H1 (cell line): Measurements from ENCODE around the gene SMG9. TPM values are rescaled to one million over a fixed set of nuclear protein-coding genes. Genes with fewer than 3 reads are reported as not detected.

Source experiments
- CTCF ChIA-PET: fragments of 300-600 bp; sonication (Branson Sonifier 250); formaldehyde crosslinking; loops from one replicate; lab custom pipeline; 2021; ENCODE audit not compliant: partially characterized antibody; lab: Charles Lee
- POLR2A ChIA-PET: fragments of 300-600 bp; sonication (Branson Sonifier 250); formaldehyde crosslinking; loops from one replicate; lab custom pipeline; 2021; ENCODE audit warnings: inconsistent platforms; ENCODE audit not compliant: partially characterized antibody; lab: Charles Lee
- DNase-seq, 2 experiments: peaks; one replicate each; pipeline versions ENCODE4 v3.0.0 to v3.0.0-alpha.2; 2010 to 2022; ENCODE audit warnings: low spot score in 2 of 2, low read depth in 1 of 2, mixed read lengths in 1 of 2
- FAIRE-seq: peaks from 2 replicates; lab custom pipeline; 2011; peaks lifted over from hg19 to GRCh38; lab: Jason Lieb, UNC
- H2AFZ ChIP-seq: 2 replicates; pipeline ENCODE4 v1.8.1; 2012; ENCODE audit warnings: low read length, inconsistent platforms
- H2AK5ac ChIP-seq: 2 replicates; pipeline ENCODE4 v1.6.1; 2013; ENCODE audit warnings: low read depth, low read length
- H2BK120ac ChIP-seq: replicated peaks from 2 replicates; pipeline ENCODE3; 2013; ENCODE audit warnings: low read depth, low read length, inconsistent platforms
- H2BK12ac ChIP-seq: 2 replicates; pipeline ENCODE4 v1.6.1; 2013; ENCODE audit warnings: low read depth, low read length
- H2BK15ac ChIP-seq: 2 replicates; pipeline ENCODE4 v1.6.1; 2013; ENCODE audit warnings: low read length
- H2BK20ac ChIP-seq: 2 replicates; pipeline ENCODE4 v1.6.1; 2013; ENCODE audit warnings: low read length
- H2BK5ac ChIP-seq: 2 replicates; pipeline ENCODE4 v1.6.1; 2013; ENCODE audit warnings: low read depth, low read length
- H3K14ac ChIP-seq: 2 replicates; pipeline ENCODE4 v1.6.1; 2013; ENCODE audit warnings: inconsistent platforms; ENCODE audit not compliant: insufficient read length
- H3K18ac ChIP-seq: 2 replicates; pipeline ENCODE4 v1.6.1; 2013; ENCODE audit warnings: low read length; ENCODE audit errors: extremely low read depth
- H3K23ac ChIP-seq: 2 replicates; pipeline ENCODE4 v1.6.1; 2013; ENCODE audit warnings: inconsistent platforms; ENCODE audit not compliant: insufficient read length
- H3K23me2 ChIP-seq: 2 replicates; pipeline ENCODE4 v1.6.1; 2013; ENCODE audit warnings: low read depth, low read length
- H3K27ac ChIP-seq: 2 replicates; pipeline ENCODE4 v1.6.1; 2011; ENCODE audit warnings: low read depth, low read length, inconsistent platforms
- H3K27me3 ChIP-seq, 4 experiments: replicated peaks in 1 of 4; 1 replicate in 1 of 4; 2 replicates in 3 of 4; pipeline versions ENCODE4 v1.6.1 to v1.8.1; 2011 to 2013; ENCODE audit warnings: low read length in 3 of 4, mild to moderate bottlenecking in 3 of 4, inconsistent platforms in 2 of 4, mixed read lengths in 2 of 4, moderate library complexity in 1 of 4; ENCODE audit not compliant: control insufficient read depth in 3 of 4, insufficient read depth in 3 of 4; ENCODE audit errors: extremely low read depth in 1 of 4
- H3K36me3 ChIP-seq, 4 experiments: 2 replicates each; pipeline versions ENCODE4 v1.6.1 to v1.8.1; 2011 to 2013; ENCODE audit warnings: mild to moderate bottlenecking in 4 of 4, low read length in 3 of 4, moderate library complexity in 2 of 4, control low read depth in 1 of 4, inconsistent platforms in 1 of 4; ENCODE audit not compliant: insufficient read depth in 4 of 4, control insufficient read depth in 2 of 4
- H3K4ac ChIP-seq: replicated peaks from 2 replicates; pipeline ENCODE3; 2013; ENCODE audit warnings: low read length, low read depth, mixed read lengths, inconsistent platforms; ENCODE audit not compliant: insufficient read length
- H3K4me1 ChIP-seq, 4 experiments: replicated peaks in 1 of 4; 1 replicate in 1 of 4; 2 replicates in 3 of 4; pipeline versions ENCODE4 v1.6.1 to v1.8.1; 2011 to 2013; ENCODE audit warnings: low read length in 3 of 4, inconsistent platforms in 2 of 4, mixed read lengths in 1 of 4; ENCODE audit not compliant: insufficient read depth in 4 of 4, control insufficient read depth in 3 of 4
- H3K4me2 ChIP-seq, 2 experiments: 2 replicates each; pipeline versions ENCODE4 v1.6.1 to v1.8.1; 2011 to 2013; ENCODE audit warnings: low read depth in 2 of 2, low read length in 2 of 2, control low read depth in 1 of 2, inconsistent platforms in 1 of 2, mild to moderate bottlenecking in 1 of 2; ENCODE audit not compliant: insufficient read depth in 1 of 2
- H3K4me3 ChIP-seq, 4 experiments: fragments of 200-600, 300-600 bp in 1 of 4; sonication (generic), shearing (Covaris generic), sonication (Bioruptor Twin) in 1 of 4; 2 replicates each; pipeline versions ENCODE4 v1.5.1 to v1.8.1; 2011 to 2016; ENCODE audit warnings: low read length in 4 of 4, low read depth in 3 of 4, control low read depth in 2 of 4, inconsistent platforms in 2 of 4, mild to moderate bottlenecking in 2 of 4, mixed read lengths in 1 of 4, moderate library complexity in 1 of 4; ENCODE audit not compliant: insufficient read depth in 2 of 4; ENCODE audit errors: extremely low read depth in 1 of 4
- H3K56ac ChIP-seq: replicated peaks from 2 replicates; pipeline ENCODE3; 2013; ENCODE audit warnings: low read depth, mild to moderate bottlenecking, mixed read lengths, low read length, inconsistent platforms; ENCODE audit not compliant: insufficient read length
- H3K79me1 ChIP-seq: 2 replicates; pipeline ENCODE4 v1.6.1; 2013; ENCODE audit warnings: low read depth, low read length, control low read depth
- H3K79me2 ChIP-seq, 2 experiments: 2 replicates each; pipeline versions ENCODE4 v1.6.1 to v1.8.1; 2012 to 2013; ENCODE audit warnings: low read length in 2 of 2, mild to moderate bottlenecking in 2 of 2, inconsistent platforms in 1 of 2; ENCODE audit not compliant: insufficient read depth in 2 of 2, control insufficient read depth in 1 of 2
- H3K9ac ChIP-seq, 4 experiments: replicated peaks in 1 of 4; 1 replicate in 1 of 4; 2 replicates in 3 of 4; pipeline versions ENCODE4 v1.6.1 to v1.8.1; 2011 to 2013; ENCODE audit warnings: low read depth in 3 of 4, low read length in 3 of 4, control low read depth in 2 of 4, mild to moderate bottlenecking in 2 of 4, moderate library complexity in 2 of 4, inconsistent platforms in 1 of 4; ENCODE audit errors: extremely low read depth in 1 of 4
- H3K9me3 ChIP-seq, 2 experiments: 2 replicates each; pipeline versions ENCODE4 v1.6.1 to v1.8.1; 2012 to 2013; ENCODE audit warnings: mild to moderate bottlenecking in 2 of 2, moderate library complexity in 2 of 2, control low read depth in 1 of 2, inconsistent platforms in 1 of 2, low read depth in 1 of 2, low read length in 1 of 2, mixed read lengths in 1 of 2; ENCODE audit not compliant: insufficient read depth in 2 of 2
- H4K20me1 ChIP-seq, 2 experiments: replicated peaks in 1 of 2; 2 replicates each; pipeline versions ENCODE3 to v1.8.1; 2011 to 2013; ENCODE audit warnings: inconsistent platforms in 2 of 2, low read length in 2 of 2, mild to moderate bottlenecking in 1 of 2; ENCODE audit not compliant: insufficient read depth in 2 of 2, control insufficient read depth in 1 of 2
- H4K5ac ChIP-seq: 2 replicates; pipeline ENCODE4 v1.6.1; 2013; ENCODE audit warnings: low read length, low read depth, mixed read lengths, inconsistent platforms; ENCODE audit not compliant: insufficient read length
- H4K8ac ChIP-seq: 2 replicates; pipeline ENCODE4 v1.8.0; 2013; ENCODE audit warnings: mild to moderate bottlenecking, moderate library complexity, low read length, inconsistent platforms; ENCODE audit not compliant: insufficient read depth; ENCODE audit errors: extremely low read depth
- H4K91ac ChIP-seq: replicated peaks from 2 replicates; pipeline ENCODE3; 2013; ENCODE audit warnings: low read length, mixed read lengths, inconsistent platforms; ENCODE audit not compliant: insufficient read length
- RNF2 ChIP-seq: fragments of 200-900, 300-1000 bp; sonication (generic); IDR thresholded peaks from 2 replicates; pipeline ENCODE4 v1.7.1; 2016; ENCODE audit warnings: borderline replicate concordance, low read depth, mild to moderate bottlenecking, antibody characterized with exemption, low read length; ENCODE audit not compliant: poor library complexity, severe bottlenecking; ENCODE audit errors: missing control alignments
- RXRA ChIP-seq: IDR thresholded peaks from 2 replicates; pipeline ENCODE4 v1.6.1; 2011; ENCODE audit warnings: low read depth, mild to moderate bottlenecking, low read length, moderate library complexity; ENCODE audit not compliant: insufficient read depth
- WGBS, 2 experiments: shearing (Covaris generic) in 1 of 2; methylation state at CpG; one replicate each; pipeline versions ENCODE4 v1.1.6 to v1.1.7; 2013 to 2015; ENCODE audit warnings: low lambda C conversion rate in 2 of 2, mixed read lengths in 2 of 2, inconsistent platforms in 1 of 2, low coverage in 1 of 2, missing lambda C conversion rate in 1 of 2; ENCODE audit not compliant: insufficient replicate concordance in 2 of 2, insufficient coverage in 1 of 2, insufficient read length in 1 of 2; ENCODE audit errors: extremely low coverage in 1 of 2, missing lambda C conversion rate in 1 of 2; 5-methylcytosine and 5-hydroxymethylcytosine counted together
- polyA plus RNA-seq, 7 experiments: library from polyadenylated mRNA; depleted of rRNA in 3 of 7; stranded (reverse) in 5 of 7; unstranded in 2 of 7; fragments of >200 nt in 5 of 7; fragments of 200-250 nt in 2 of 7; gene quantifications; 1 replicate in 5 of 7; 2 replicates in 1 of 7; 4 replicates in 1 of 7; pipeline versions ENCODE4 v1.2.1 to v1.2.3, GENCODE V29; 2011 to 2013; ENCODE audit warnings: missing spikeins in 2 of 7, mixed read lengths in 2 of 7
- total RNA-seq: library from RNA; stranded (reverse); fragmentation: NEBNext Ultra II Directional; extraction: Animal tissue kit (Norgen Biotek cat#: 25700); gene quantifications from 2 replicates; pipeline ENCODE4 v1.2.1, GENCODE V29; 2021

Gene SMG9
- total and polyA plus RNA-seq, 2 of the 8 experiments (the other 6 are each of a cell fraction or from before 2014, with no cell fraction given): 20.4 to 28.7 TPM

GRCh38 chr19:43694553-43694952 lies 60.2 kb downstream of the SMG9 start:
- no peak for TF ChIP-seq RXRA
- no peak for TF ChIP-seq RNF2
- no peak overlapping the region for H2BK120ac ChIP-seq
- no peak for DNase-seq
- CTCF ChIA-PET: interaction anchor here (0.6 to 1.1 kb wide), 4 partner anchors 10 to 51 kb away, joined by 3 read pairs; no protein-coding TSS in a partner anchor
- WGBS, 2 experiments: 91% methylated on average over 5 of the region's 5 CpGs; no CpG with 5 or more reads in 1 of the 2 experiments
- H3K4me1 ChIP-seq: no peaks in the 10 kb centered on the region
- FAIRE-seq: no peak
- H2AFZ ChIP-seq: no peak overlapping the region
- H3K79me2 ChIP-seq: no peaks in the 10 kb centered on the region
- no peaks in the 10 kb centered on the region for H3K79me1 ChIP-seq
- H3K9ac ChIP-seq: no peak overlapping the region
- H2AK5ac ChIP-seq: no peak overlapping the region
- no peak overlapping the region for H3K27ac ChIP-seq
- no peak overlapping the region for H3K18ac ChIP-seq
- no peak overlapping the region for H3K56ac ChIP-seq
- POLR2A ChIA-PET: no interaction called here
- H4K8ac ChIP-seq: no peak overlapping the region
- no peaks in the 10 kb centered on the region for H3K36me3 ChIP-seq
- H3K23me2 ChIP-seq: peaks cover 4% of the 10 kb centered on the region; the same call in 1 of the 2 replicates
- H2BK20ac ChIP-seq: 0 out of 2 replicates have a peak overlapping the region, but pooled peaks have one; percentile 21
- H3K23ac ChIP-seq: no peak overlapping the region
- no peaks in the 10 kb centered on the region for H4K20me1 ChIP-seq
- no peak overlapping the region for H2BK5ac ChIP-seq
- H4K5ac ChIP-seq: no peak overlapping the region
- no peak overlapping the region for H3K4me3 ChIP-seq
- no peak overlapping the region for H3K4ac ChIP-seq
- no peak overlapping the region for H4K91ac ChIP-seq
- H3K9me3 ChIP-seq: no peaks in the 10 kb centered on the region
- H3K4me2 ChIP-seq: no peak overlapping the region
- peaks cover 0 to 6% (median 2%) of the 10 kb centered on the region in 4 experiments; a peak in 4 of 7 replicates for H3K27me3 ChIP-seq
- no peak overlapping the region for H2BK15ac ChIP-seq
- H3K14ac ChIP-seq: no peak overlapping the region
- no peak overlapping the region for H2BK12ac ChIP-seq
